PFSK-1 (cell line): ENCODE results near the gene ATXN8OS.

Source experiments
- REST ChIP-seq, 2 experiments: IDR thresholded peaks; 2 replicates each; pipeline versions ENCODE4 v1.6.1 to v1.8.0; 2011 to 2012; ENCODE audit warnings: low read depth in 2 of 2, low read length in 2 of 2, control low read depth in 1 of 2, inconsistent platforms in 1 of 2, mild to moderate bottlenecking in 1 of 2, moderate library complexity in 1 of 2; ENCODE audit not compliant: insufficient read depth in 1 of 2
- SIN3A ChIP-seq: IDR thresholded peaks from 2 replicates; pipeline ENCODE4 v1.6.1; 2012; ENCODE audit warnings: mild to moderate bottlenecking, low read length, moderate library complexity, borderline replicate concordance; ENCODE audit not compliant: insufficient read depth

GRCh38 chr13:70162141-70162540, 54.5 kb downstream of the ATXN8OS start:
- no peak for TF ChIP-seq SIN3A
- TF ChIP-seq REST (IDR thresholded peaks at IDR 0.05; ENCODE audit: insufficient read depth in 1 of 2, low read depth in 2 of 2, low read length in 2 of 2), result no peak
